NCI-H187 treated with DMSO at 0.1 percent for 48 hours (cell line): ENCODE data around the gene TSPAN14.
"Not testable (repeated sequence)": the region's sequence is repeated elsewhere in the genome, so short reads cannot be mapped to it uniquely, and the experiment has no call there.

ENCODE experiments used
- DNase-seq: peaks from one replicate; lab custom pipeline; 2025; lab: John Stamatoyannopoulos, UW

TSPAN14 gene

DNA sequence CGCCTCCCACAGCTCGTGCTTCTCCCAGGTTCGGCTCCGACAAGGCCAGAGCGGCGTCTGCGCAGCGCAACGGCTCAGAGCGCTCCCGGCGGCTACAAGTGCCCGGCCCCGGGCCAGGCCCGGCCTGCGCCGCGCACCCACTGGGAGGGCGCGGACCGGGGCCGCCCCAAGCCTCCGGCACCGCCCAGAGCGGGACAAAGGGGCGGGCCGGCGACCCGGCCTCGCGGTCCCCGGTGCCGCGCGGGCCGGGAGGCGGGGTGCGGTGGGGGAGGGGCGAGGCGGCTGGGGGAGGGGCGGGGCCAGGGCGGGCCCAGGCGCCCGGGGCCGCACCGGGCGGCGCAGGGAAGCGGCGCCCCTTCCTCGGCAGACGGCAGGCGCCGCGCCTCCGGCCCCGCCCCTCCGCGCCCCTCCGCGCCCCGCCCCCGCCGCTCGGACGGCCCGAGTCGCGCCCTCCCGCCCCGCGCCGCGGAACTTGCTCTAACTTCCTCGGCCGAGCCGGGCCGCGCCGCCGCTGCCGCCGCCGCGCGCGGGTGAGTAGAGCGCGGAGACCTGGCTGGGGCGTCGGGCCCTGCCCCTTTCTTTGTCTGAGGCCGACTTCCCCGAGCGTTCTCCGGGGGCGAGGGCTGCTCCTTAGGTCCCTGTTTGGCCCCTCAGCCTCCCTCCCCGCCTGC is at the start of gene TSPAN14:
Gene TSPAN14 (plus strand): TSS at position 469 of the 671 bp plus-strand sequence. CDS start 34,924 bp downstream, outside the sequence.
- no peak for DNase-seq

DNA sequence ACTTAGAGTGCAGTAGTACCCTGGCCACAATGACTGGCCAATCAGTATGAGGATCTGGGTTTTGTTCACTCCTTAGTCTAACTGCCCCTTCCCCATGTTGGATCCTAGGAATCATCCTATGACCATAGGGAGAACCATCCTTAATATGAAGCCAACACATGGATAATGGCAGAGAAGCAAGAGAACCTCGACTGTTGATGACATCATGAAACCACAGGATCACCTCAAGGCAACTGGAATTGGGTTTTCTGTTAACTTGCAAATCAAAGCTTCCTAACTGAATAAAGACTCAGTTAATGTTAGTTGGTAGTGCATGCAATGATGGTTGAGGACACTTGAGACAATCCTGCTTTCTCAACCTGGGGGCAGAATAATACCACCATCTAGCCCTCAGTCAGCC is 49.1 kb upstream of the TSPAN14 start:
- no peak for DNase-seq

GRCh38 chr10:80405626-80406025 is 48.5 kb upstream of the TSPAN14 start:
- no peak for DNase-seq

GRCh38 chr10:80406204-80406603 is 47.9 kb upstream of the TSPAN14 start:
- DNase-seq = no peak

DNA sequence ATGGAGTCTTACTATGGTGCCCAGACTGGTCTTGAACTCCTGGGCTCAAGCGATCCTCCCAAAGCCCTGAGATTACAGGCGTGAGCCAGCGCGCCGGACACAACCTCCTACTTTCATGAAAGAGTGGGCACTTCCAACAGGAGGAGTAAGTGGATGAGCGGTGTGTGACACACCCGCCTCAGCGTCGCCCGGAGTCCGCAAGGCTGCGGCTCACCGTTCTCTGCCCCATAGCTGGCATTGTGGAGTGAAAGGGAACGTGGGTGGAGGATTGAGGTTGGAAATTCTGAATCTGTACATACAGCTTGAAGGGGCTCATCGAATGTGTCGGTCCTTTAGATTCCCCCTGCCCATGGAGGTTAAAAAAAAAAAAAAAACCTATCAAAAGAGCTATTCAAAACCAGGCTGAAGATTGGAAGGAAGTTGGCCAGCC is 46.3 kb upstream of the TSPAN14 start:
- DNase-seq = no peak

- no peak for DNase-seq
These were observed 45.6 kb upstream of the TSPAN14 start, which contains the start of gene PRXL2A for GRCh38 chr10:80408242-80409101. PRXL2A (plus strand) TSS chr10:80408551; CDS start chr10:80420468, 11,917 bp downstream.

DNA sequence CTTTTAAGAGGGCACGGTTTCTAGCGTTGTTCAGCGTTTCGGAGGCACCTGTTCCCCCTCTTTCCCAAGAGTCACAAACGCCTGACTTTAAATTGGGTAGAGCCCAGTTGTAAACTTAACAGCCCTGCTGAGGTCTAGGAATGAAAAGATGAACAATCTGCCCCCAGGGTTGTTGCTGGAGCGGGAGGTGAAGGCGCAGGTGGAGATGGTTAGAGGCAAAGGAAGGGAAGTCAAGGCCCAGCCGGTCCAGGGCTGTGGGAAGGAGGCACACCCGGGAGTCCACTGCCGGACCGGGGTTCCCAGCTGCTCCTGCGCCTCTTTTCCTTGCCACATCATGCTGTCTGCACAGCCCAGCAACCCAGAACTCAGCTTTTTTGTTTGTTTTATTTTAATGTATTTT is 45.0 kb upstream of the TSPAN14 start:
- DNase-seq = no peak

DNA sequence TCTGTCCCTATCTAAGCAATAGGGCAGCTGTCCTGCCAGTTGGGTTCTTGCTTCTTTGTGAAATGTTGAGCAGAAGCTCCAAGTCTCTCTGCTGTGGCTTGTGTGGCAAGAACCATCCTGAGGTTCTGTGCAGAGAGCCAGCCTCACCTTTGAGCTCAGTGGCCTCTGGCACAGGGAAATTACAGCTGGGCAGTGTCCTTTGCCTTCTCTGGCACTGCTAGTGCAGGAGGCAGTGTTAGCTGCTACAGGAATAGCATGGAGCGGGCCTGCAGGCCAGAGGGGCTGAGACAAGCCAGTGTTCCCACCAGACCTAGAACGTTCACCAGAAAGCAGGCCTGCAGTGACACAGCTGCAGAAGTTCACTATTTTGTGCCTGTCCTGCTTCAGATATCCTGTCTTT is 44.0 kb upstream of the TSPAN14 start:
- no peak for DNase-seq

- no peak for DNase-seq
These were observed 43.4 kb upstream of the TSPAN14 start for GRCh38 chr10:80410578-80411145.

DNA sequence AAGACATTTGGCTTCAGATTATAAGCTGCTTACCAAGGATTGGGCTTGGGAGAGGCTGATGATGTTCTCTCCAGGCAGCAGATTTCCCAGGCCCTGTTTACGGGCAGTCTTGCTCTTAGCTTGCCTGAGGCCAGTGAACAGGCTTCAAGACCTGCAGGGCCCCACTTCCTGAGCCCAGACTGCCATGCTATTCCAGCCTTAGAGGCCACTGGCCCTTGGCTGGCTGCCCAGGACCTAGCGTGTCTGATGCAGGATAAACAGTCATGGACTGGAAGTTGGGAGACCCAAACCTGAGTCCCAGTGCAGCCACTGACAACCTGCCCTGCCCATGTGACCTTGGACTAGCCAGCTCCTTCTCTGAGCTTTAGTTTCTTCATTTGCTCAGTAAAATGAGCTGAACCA is 42.8 kb upstream of the TSPAN14 start:
- DNase-seq = no peak

DNA sequence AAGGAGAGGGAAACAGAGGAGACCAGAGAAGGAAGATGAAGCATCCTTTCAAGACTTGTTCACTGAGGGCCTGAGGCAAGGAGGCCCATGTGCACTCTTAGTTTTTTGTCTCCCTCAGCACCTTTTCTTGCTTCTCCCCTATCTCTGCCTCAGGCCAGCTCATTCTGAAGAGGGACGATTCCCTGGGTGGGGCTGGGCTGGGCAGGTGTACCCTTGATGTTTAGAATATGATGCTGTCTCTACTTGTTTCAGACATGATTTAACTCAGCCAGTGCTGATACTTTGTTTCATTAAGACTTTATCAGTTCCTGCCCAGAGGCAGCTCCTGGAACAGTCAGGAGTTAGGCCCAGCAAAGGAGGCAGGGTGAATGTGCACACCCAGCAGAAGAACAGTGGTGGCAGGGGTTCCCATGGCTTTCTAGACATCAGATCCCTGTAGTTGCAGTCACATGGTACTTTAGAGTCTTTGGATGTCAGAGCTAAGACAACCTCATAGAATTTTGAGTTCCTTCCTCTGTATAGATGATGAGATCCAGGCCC is 42.4 kb upstream of the TSPAN14 start:
- DNase-seq = no peak

DNA sequence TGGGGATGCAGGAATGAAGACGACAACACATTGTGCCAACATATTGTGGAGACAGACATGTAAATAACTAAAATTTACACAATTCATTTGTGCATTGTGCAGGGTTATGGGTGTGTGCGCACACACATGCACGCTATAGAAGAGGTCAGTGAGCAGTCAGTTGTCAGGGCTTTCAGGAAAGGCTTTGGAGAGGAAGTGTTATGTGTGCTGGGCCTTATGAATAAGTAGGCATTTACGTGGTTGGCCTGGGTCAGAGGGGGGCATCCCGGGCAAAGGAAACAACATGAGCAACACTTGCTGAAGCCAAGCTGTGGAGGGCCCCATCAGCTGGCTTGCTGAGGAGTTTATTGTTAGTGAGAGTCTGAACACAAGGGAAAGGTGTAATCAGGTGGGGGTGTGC is 41.6 kb upstream of the TSPAN14 start:
- no peak for DNase-seq

DNA sequence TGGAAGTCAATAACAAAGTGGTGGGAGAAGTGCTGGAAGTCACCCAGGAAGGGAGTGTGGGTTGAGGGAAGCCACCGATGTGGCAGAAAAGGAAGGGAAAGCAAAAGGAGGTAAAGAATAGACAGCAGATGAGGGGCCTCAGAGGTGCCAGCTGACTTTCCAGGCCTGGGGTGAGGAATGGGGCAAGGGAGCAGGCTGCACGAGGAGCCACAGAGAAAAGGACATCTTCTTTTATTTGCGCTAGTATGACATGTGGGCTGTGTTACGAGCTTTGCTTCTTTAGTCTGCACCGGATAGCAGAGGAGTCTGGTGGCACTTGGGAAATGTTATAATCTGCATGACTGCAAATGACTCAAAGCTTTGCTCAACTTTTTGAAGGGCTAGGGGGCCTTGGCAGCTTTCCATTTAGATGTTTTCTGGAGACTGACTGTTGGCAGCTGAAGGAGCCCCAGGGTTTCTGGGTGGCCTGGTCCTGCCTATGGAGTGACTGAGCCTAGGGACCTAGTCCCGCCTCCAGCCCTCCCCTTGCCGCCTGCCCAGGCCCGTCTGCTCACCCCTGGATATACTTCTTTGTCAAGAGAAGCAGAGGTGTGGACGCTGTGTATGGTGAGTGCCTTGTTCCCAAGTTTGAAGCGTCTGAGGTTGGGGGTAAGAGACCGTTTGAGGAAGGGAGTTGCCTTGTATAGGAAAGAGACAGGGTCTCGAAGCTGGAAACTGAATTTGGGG is 40.7 kb upstream of the TSPAN14 start:
- DNase-seq = no peak

DNA sequence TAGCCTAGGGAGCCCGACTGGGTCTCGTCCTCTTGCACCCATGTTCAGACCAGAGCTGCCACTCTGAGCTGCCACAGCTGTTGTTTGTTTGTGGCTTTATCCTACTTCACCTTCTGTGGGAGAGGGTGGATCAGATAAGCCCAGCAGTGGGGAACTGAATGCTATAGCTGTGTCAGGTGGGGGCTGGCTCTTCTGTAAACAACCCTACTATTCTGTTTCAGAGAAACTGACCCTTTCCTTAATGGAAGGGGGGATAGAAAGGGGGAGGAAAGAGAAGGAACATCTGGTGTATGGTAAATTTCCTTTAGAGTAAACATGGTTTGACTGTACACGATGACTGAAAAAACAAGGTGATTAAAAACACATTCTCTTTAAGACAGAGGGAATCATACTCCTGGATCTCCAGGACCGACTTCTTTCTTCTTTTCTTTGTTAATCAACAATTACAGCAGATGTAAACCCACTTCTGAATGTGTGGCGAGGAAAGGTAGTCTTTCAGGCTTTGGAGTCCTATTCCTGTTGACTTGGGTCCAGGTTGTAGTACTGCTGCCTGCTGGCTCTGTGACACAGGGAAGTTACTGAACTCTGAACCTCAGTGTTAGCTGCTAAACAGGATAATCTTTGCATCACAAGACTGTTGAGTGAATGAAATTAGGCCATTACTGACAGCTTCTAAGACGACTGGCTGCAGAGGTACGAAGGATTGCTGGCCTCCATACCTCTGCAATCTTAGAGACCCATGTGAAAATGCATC is 39.8 kb upstream of the TSPAN14 start:
- no peak for DNase-seq

DNA sequence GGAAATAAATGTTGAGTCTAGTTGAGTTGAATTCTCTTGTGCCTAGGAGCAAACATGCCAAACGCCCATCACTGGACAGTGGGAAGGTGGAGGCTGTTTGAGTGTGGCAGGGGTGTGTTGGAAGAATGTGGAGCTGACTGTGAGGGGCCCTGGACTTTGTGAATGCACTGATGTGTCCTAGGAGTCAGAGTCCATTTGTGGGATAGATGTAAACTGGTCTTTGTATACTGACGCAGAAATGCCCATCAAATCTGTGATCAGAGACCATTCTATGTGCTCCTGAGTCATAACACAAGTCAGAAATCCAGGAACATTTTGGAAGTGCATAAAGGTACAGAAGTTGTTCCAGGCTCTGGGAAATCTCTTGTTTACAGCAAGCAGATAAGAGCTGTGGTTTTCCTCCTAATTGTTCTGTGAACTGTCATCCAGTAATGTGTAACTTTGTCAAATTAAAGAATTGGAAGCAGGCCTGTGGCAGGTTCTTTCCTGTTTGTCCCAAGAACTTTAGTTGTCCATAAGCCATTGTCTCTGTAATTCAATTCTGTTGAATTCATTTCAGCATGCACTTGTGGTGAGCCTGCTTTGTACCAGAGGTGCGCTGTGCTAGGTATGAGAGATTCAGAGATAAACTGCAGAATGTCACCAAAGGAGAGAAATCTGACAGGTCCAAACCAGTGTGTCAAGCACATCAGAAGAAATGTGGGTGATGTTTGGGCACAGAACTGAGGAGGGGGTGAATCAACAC is 38.2 kb upstream of the TSPAN14 start:
- no peak for DNase-seq

- no peak for DNase-seq
These were observed 37.5 kb upstream of the TSPAN14 start for GRCh38 chr10:80416479-80417098.

DNA sequence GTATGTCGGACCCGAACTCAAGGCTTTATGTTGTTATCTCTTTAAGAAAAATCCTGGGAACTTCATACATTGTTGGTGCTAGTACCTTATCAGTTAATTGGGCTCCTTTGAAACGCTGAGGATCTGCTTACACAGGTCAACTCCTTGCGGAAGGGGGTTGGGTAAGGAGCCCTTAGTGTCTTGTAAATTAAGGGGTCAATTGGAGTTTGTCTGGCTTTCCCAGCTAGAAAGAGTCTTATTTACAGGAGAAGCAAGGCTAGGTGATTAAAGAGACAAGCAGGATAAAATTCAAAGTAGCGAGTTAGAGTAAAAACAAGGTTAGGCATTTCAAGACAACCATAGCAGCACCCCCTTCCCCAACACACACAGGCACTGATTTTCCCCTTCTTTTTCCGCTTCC is 36.9 kb upstream of the TSPAN14 start:
- not testable (repeated sequence) for DNase-seq

- DNase-seq = no peak
These were observed 32.9 kb upstream of the TSPAN14 start for GRCh38 chr10:80421050-80421706.
